Transverse colon (tissue), 4 donors: ENCODE measurements around the gene CACNA1I. TPM values are rescaled to one million over a fixed set of nuclear protein-coding genes. Genes with fewer than 3 reads are reported as not detected.

ENCODE experiments used
- DNase-seq: peaks from one replicate; pipeline ENCODE4 v3.0.0-alpha.2; 2019
- H3K27ac ChIP-seq, 4 donors: fragments of 200-600 bp; sonication (generic); 2 replicates each; pipeline ENCODE4 v1.5.1; 2016 to 2018; ENCODE audit warnings: inconsistent platforms in 4 of 4
- H3K27me3 ChIP-seq: fragments of 200-600 bp; sonication (generic); 2 replicates; pipeline ENCODE4 v1.5.1; 2017; ENCODE audit warnings: inconsistent platforms
- H3K36me3 ChIP-seq, 4 donors: fragments of 200-600 bp; sonication (generic); 2 replicates each; pipeline ENCODE4 v1.5.1; 2017 to 2019; ENCODE audit warnings: inconsistent platforms in 4 of 4
- H3K4me1 ChIP-seq, 4 donors: fragments of 200-600 bp; sonication (generic); 2 replicates each; pipeline ENCODE4 v1.5.1; 2017 to 2020; ENCODE audit warnings: inconsistent platforms in 4 of 4
- H3K4me3 ChIP-seq, 4 donors: fragments of 200-600 bp; sonication (generic); 1 replicate in 1 of 4; 2 replicates in 3 of 4; pipeline versions ENCODE4 v1.5.1 to v1.6.1; 2017 to 2019; ENCODE audit warnings: inconsistent platforms in 4 of 4
- H3K9me3 ChIP-seq, 2 donors: fragments of 200-600 bp; sonication (generic); 2 replicates each; pipeline ENCODE4 v1.5.1; 2017 to 2019; ENCODE audit warnings: inconsistent platforms in 2 of 2
- CTCF ChIP-seq, 5 experiments: fragments of 200-600 bp in 3 of 5; fragments of 450-650 bp in 2 of 5; sonication (generic) in 3 of 5; IDR thresholded peaks; 1 replicate in 2 of 5; 2 replicates in 3 of 5; pipeline ENCODE4 v1.5.1; 2016 to 2017; ENCODE audit warnings: antibody characterized with exemption in 5 of 5, inconsistent platforms in 3 of 5, mild to moderate bottlenecking in 2 of 5, moderate library complexity in 1 of 5
- EP300 ChIP-seq: sonication (generic); formaldehyde crosslinking; IDR thresholded peaks from one replicate; pipeline ENCODE4 v1.6.1; 2017; ENCODE audit warnings: antibody characterized with exemption, low read depth
- POLR2A ChIP-seq: fragments of 450-650 bp; IDR thresholded peaks from one replicate; pipeline ENCODE4 v1.6.1; 2016; ENCODE audit warnings: antibody characterized with exemption, mild to moderate bottlenecking, moderate library complexity
- POLR2AphosphoS5 ChIP-seq, 3 donors: sonication (generic); formaldehyde crosslinking; IDR thresholded peaks; one replicate each; pipeline ENCODE4 v1.6.1; 2016; ENCODE audit warnings: antibody characterized with exemption in 3 of 3
- WGBS, 2 donors: methylation state at CpG; one replicate each; pipeline ENCODE4 v1.1.5; 2018; ENCODE audit warnings: low coverage in 1 of 2; 5-methylcytosine and 5-hydroxymethylcytosine counted together
- in situ Hi-C, 4 donors: fragments of 200-750 bp; cut with MboI; loops; one replicate each; pipeline versions ENCODE4 v1.15.0 to v1.15.1; 2017; ENCODE audit warnings: low sequenced_read_pairs in 3 of 4, low pct_ligation_motif_present in 1 of 4, low pct_unique_long_range_greater_than_20kb in 1 of 4
- intact Hi-C: fragments of 100-400 bp; cut with DNase I; formaldehyde crosslinking; loops from one replicate; pipeline ENCODE4 v1.15.1; 2023; ENCODE audit warnings: low total_unique reads
- total RNA-seq, 4 donors: library from RNA; depleted of rRNA; stranded (reverse); fragments of >200 nt; gene quantifications; one replicate each; pipeline ENCODE4 v1.1.0, GENCODE V29; 2016

The CACNA1I gene
- total RNA-seq, 4 donors from 2014 or later = 0.14 to 1.1 (median 0.66) TPM

DNA sequence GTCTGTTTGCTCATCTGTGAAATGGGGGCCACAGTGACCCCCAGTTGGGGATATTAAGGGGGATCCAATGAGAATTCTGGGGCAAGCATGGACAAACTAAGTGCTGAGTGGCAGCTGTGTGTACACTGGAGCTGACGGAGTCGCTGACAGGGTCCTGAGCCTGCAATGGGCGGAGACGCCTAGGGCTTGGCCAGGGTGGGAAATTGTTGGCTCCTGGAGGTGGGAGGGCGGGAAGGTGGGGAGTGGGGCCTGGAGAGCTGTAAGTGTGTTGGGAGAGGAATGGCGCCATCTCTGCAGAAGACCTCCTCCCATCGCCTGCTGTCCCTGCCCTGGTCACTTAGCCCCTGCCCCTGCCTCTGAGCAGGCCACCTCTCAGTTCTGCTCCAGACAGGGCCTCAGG is 7.3 kb downstream of the CACNA1I start:
- whole genome bisulfite sequencing, 2 donors = 85% methylated on average over 7 of the region's 7 CpGs; no CpG with 5 or more reads in 1 of the 2 donors
- H3K4me1 ChIP-seq = no peaks in the 10 kb centered on the region
- no peak overlapping the region for H3K27ac ChIP-seq
- no peak overlapping the region for H3K4me3 ChIP-seq
- H3K36me3 ChIP-seq = no peaks in the 10 kb centered on the region
- peaks cover 6% of the 10 kb centered on the region for H3K27me3 ChIP-seq
- intact Hi-C loops = no loop called here
- H3K9me3 ChIP-seq = no peaks in the 10 kb centered on the region
- in situ Hi-C loops = no loop called here
- TF ChIP-seq CTCF (IDR thresholded peaks at IDR 0.05) (no peak), EP300 (no peak), POLR2A (no peak), POLR2AphosphoS5 (IDR thresholded peaks at IDR 0.05) (no peak)
- no peak for DNase-seq

DNA sequence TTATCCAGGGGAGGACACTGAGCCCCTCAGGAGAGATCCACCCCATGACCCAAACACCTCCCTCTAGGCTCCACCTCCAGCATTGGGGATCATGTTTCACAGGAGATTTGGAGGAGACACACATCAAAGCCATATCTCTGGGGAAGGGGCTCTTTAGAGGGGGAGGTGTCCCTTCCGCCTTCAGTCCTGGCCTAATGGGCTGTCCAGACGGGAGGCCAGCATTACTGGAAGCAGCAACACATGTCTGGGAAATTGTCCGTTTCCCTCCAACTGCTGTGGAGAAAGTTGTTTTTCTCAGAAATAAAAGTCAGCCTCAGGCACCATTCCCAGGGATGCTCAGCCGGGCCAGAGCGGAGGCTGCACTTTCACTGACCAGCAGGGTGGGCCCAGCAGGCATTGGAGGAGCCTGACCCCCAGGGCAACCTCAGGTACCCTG is 9.5 kb downstream of the CACNA1I start:
- intact Hi-C loops = no loop called here
- 71% methylated on average over 5 of the region's 5 CpGs; no CpG with 5 or more reads in 1 of the 2 donors for WGBS, 2 donors
- no peak for TF ChIP-seq EP300
- no peak for TF ChIP-seq POLR2A
- TF ChIP-seq POLR2AphosphoS5 (IDR thresholded peaks at IDR 0.05) = no peak
- TF ChIP-seq CTCF (IDR thresholded peaks at IDR 0.05) = no peak
- H3K4me3 ChIP-seq = no peak overlapping the region
- no peaks in the 10 kb centered on the region for H3K4me1 ChIP-seq
- no peaks in the 10 kb centered on the region for H3K36me3 ChIP-seq
- no peak for DNase-seq
- H3K27me3 ChIP-seq = peaks cover 6% of the 10 kb centered on the region
- no peaks in the 10 kb centered on the region for H3K9me3 ChIP-seq
- H3K27ac ChIP-seq = no peak overlapping the region
- in situ Hi-C loops = no loop called here

- H3K27me3 ChIP-seq = peaks cover 6% of the 10 kb centered on the region
- in situ Hi-C loops (no loop called here), intact Hi-C loops (no loop called here)
- WGBS, 2 donors = 87% methylated on average over 6 of the region's 6 CpGs; no CpG with 5 or more reads in 1 of the 2 donors
- no peaks in the 10 kb centered on the region for H3K4me1 ChIP-seq
- H3K27ac ChIP-seq = no peak overlapping the region
- no peaks in the 10 kb centered on the region for H3K36me3 ChIP-seq
- no peak for DNase-seq
- H3K9me3 ChIP-seq = no peaks in the 10 kb centered on the region
- no peak for TF ChIP-seq CTCF (IDR thresholded peaks at IDR 0.05)
- no peak for TF ChIP-seq POLR2AphosphoS5 (IDR thresholded peaks at IDR 0.05)
- no peak for TF ChIP-seq EP300
- no peak for TF ChIP-seq POLR2A
- H3K4me3 ChIP-seq = no peak overlapping the region
Observed at GRCh38 chr22:39580795-39581194, 10.2 kb downstream of the CACNA1I start.

DNA sequence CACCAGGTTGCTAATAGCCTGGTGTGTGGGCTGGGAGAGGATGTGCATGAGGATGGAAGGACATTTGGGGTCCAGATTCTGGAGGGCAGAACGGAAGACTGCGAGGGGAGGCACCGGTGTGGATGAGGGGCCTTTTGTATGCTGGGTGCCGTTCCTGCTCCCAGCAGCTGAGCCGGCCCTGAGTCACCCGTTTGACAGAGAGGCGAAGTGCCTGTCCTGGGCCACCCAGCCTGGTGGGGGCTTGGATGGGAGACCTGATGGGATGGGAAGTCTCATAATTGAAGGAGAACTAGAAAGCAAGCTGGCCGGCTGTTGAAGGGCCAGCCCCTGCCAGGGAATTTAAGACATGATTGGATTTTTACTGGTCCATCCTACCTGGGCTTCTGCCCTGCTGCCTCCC is 10.8 kb downstream of the CACNA1I start:
- H3K36me3 ChIP-seq = no peaks in the 10 kb centered on the region
- no peak overlapping the region for H3K4me3 ChIP-seq
- no peak for DNase-seq
- WGBS, 2 donors = 82 to 90% methylated on average over 5 to 8 of the region's 8 CpGs
- no peaks in the 10 kb centered on the region for H3K9me3 ChIP-seq
- TF ChIP-seq CTCF (IDR thresholded peaks at IDR 0.05) (no peak), EP300 (no peak), POLR2AphosphoS5 (IDR thresholded peaks at IDR 0.05) (no peak), POLR2A (no peak)
- no peak overlapping the region for H3K27ac ChIP-seq
- peaks cover 3% of the 10 kb centered on the region for H3K27me3 ChIP-seq
- H3K4me1 ChIP-seq = no peaks in the 10 kb centered on the region
- in situ Hi-C loops = no loop called here
- intact Hi-C loops = no loop called here
